ENCODE measurements around the gene CD68. TPM values are rescaled to one million over a fixed set of nuclear protein-coding genes. Genes with fewer than 3 reads are reported as not detected.
"Not testable (repeated sequence)": the region's sequence is repeated elsewhere in the genome, so short reads cannot be mapped to it uniquely, and the experiment has no call there.

The CD68 gene
- total RNA-seq, 2 donors from 2014 or later: 12.3 to 17.3 TPM

- no peak for DNase-seq (ENCODE audit: low spot score)
- H3K36me3 ChIP-seq: peaks cover 12 to 24% of the 10 kb centered on the region in 2 donors
- TF ChIP-seq POLR2A (IDR thresholded peaks at IDR 0.05) (no peak), POLR2AphosphoS5 (IDR thresholded peaks at IDR 0.05) (no peak)
- H3K4me1 ChIP-seq (replicated peaks): peaks cover 7% of the 10 kb centered on the region
- intact Hi-C loops (cut with DNase I): no loop called here
- no peak overlapping the region for H3K4me3 ChIP-seq
- H3K27ac ChIP-seq: no peak overlapping the region
- H3K9me3 ChIP-seq: no peaks in the 10 kb centered on the region
- WGBS: 68% methylated on average over 4 of the region's 4 CpGs
- H3K27me3 ChIP-seq (replicated peaks; ENCODE audit: insufficient read depth): no peaks in the 10 kb centered on the region
Observed at GRCh38 chr17:7590743-7591142, 11.3 kb downstream of the CD68 start.

- intact Hi-C loops (cut with DNase I): no loop called here
- no peak for TF ChIP-seq CTCF (IDR thresholded peaks at IDR 0.05)
- TF ChIP-seq POLR2A (IDR thresholded peaks at IDR 0.05): no peak
- TF ChIP-seq POLR2AphosphoS5 (IDR thresholded peaks at IDR 0.05): no peak
- 85% methylated on average over 5 of the region's 5 CpGs for WGBS
- no peaks in the 10 kb centered on the region for H3K9me3 ChIP-seq
- H3K27me3 ChIP-seq (replicated peaks; ENCODE audit: insufficient read depth): no peaks in the 10 kb centered on the region
- peaks cover 7% of the 10 kb centered on the region for H3K4me1 ChIP-seq (replicated peaks)
- no peak for DNase-seq (ENCODE audit: low spot score)
- no peak overlapping the region for H3K27ac ChIP-seq
- H3K36me3 ChIP-seq: peaks cover 16 to 24% of the 10 kb centered on the region in 2 donors
- no peak overlapping the region for H3K4me3 ChIP-seq
Observed at GRCh38 chr17:7591596-7591995, 12.2 kb downstream of the CD68 start.

- TF ChIP-seq POLR2A (IDR thresholded peaks at IDR 0.05) (no peak), POLR2AphosphoS5 (IDR thresholded peaks at IDR 0.05) (no peak), CTCF (IDR thresholded peaks at IDR 0.05) (no peak)
- intact Hi-C loops (cut with DNase I): no loop called here
- peaks cover 7% of the 10 kb centered on the region for H3K4me1 ChIP-seq (replicated peaks)
- WGBS: 93% methylated on average over 23 of the region's 23 CpGs
- H3K4me3 ChIP-seq: no peak overlapping the region
- DNase-seq (ENCODE audit: low spot score): no peak
- peaks cover 16 to 24% of the 10 kb centered on the region in 2 donors for H3K36me3 ChIP-seq
- no peak overlapping the region for H3K27ac ChIP-seq
- H3K27me3 ChIP-seq (replicated peaks; ENCODE audit: insufficient read depth): no peaks in the 10 kb centered on the region
- no peaks in the 10 kb centered on the region for H3K9me3 ChIP-seq
Observed at GRCh38 chr17:7592422-7593021, 13.1 kb downstream of the CD68 start.

- Histone ChIP-seq H3K4me3 (no peak overlapping the region), H3K9me3 (no peaks in the 10 kb centered on the region), H3K27ac (no peak overlapping the region), H3K27me3 (replicated peaks; ENCODE audit: insufficient read depth) (no peaks in the 10 kb centered on the region), H3K4me1 (replicated peaks) (peaks cover 5% of the 10 kb centered on the region), H3K36me3 (peaks cover 16 to 24% of the 10 kb centered on the region in 2 donors)
- DNase-seq (ENCODE audit: low spot score): no peak
- WGBS: 82% methylated on average over 12 of the region's 12 CpGs
- intact Hi-C loops (cut with DNase I): no loop called here
- no peak for TF ChIP-seq POLR2A (IDR thresholded peaks at IDR 0.05)
- TF ChIP-seq POLR2AphosphoS5 (IDR thresholded peaks at IDR 0.05): no peak
- no peak for TF ChIP-seq CTCF (IDR thresholded peaks at IDR 0.05)
Observed at GRCh38 chr17:7593296-7593695, 13.9 kb downstream of the CD68 start.

- WGBS: 65% methylated on average over 5 of the region's 5 CpGs
- H3K4me1 ChIP-seq (replicated peaks); intact Hi-C loops (cut with DNase I); H3K27ac ChIP-seq; DNase-seq (ENCODE audit: low spot score); H3K4me3 ChIP-seq; H3K27me3 ChIP-seq (replicated peaks; ENCODE audit: insufficient read depth); H3K9me3 ChIP-seq: not testable (repeated sequence)
- H3K36me3 ChIP-seq: peaks cover 16 to 46% of the 10 kb centered on the region in 2 donors
Observed at GRCh38 chr17:7597561-7597960, 18.1 kb downstream of the CD68 start.

- H3K4me3 ChIP-seq: no peak overlapping the region
- H3K9me3 ChIP-seq: no peaks in the 10 kb centered on the region
- no peaks in the 10 kb centered on the region for H3K4me1 ChIP-seq (replicated peaks)
- no peak overlapping the region for H3K27ac ChIP-seq
- H3K36me3 ChIP-seq: peaks cover 7 to 12% of the 10 kb centered on the region in 2 donors
- H3K27me3 ChIP-seq (replicated peaks; ENCODE audit: insufficient read depth): no peaks in the 10 kb centered on the region
- WGBS: 90% methylated on average over 4 of the region's 4 CpGs
- TF ChIP-seq POLR2A (IDR thresholded peaks at IDR 0.05) (no peak), POLR2AphosphoS5 (IDR thresholded peaks at IDR 0.05) (no peak), CTCF (IDR thresholded peaks at IDR 0.05) (no peak)
- intact Hi-C loops (cut with DNase I): no loop called here
- DNase-seq (ENCODE audit: low spot score): no peak
Observed at GRCh38 chr17:7606280-7606679, 26.8 kb downstream of the CD68 start.

Measured in prostate gland (tissue), 2 donors.